Fibroblast of lung (primary cell): Measurements from ENCODE around the gene TMEFF2. TPM values are rescaled to one million over a fixed set of nuclear protein-coding genes. Genes with fewer than 3 reads are reported as not detected.
A peak's percentile ranks its signal among the peaks of the same experiment; 100 is the strongest.

Experiments
- DNase-seq, 2 donors: peaks; one replicate each; pipeline versions ENCODE4 v3.0.0 to v3.0.0-alpha.2; 2010; ENCODE audit warnings: low read depth in 2 of 2
- H2AFZ ChIP-seq: 2 replicates; pipeline ENCODE4 v1.5.1; 2012; ENCODE audit warnings: low read length, control low read depth, inconsistent platforms
- H3K27ac ChIP-seq: 2 replicates; pipeline ENCODE4 v1.5.1; 2011; ENCODE audit warnings: low read length, control low read depth; ENCODE audit not compliant: insufficient read depth
- H3K27me3 ChIP-seq: 2 replicates; pipeline ENCODE4 v1.5.1; 2011; ENCODE audit warnings: mild to moderate bottlenecking, low read length; ENCODE audit not compliant: control insufficient read depth, insufficient read depth
- H3K36me3 ChIP-seq: 2 replicates; pipeline ENCODE4 v1.5.1; 2011; ENCODE audit warnings: low read length; ENCODE audit not compliant: control insufficient read depth, insufficient read depth
- H3K4me1 ChIP-seq: 2 replicates; pipeline ENCODE4 v1.5.1; 2011; ENCODE audit warnings: low read length; ENCODE audit not compliant: control insufficient read depth, insufficient read depth; ENCODE audit errors: extremely low read depth
- H3K4me2 ChIP-seq: 2 replicates; pipeline ENCODE4 v1.5.1; 2011; ENCODE audit warnings: low read length, control low read depth; ENCODE audit not compliant: insufficient read depth; ENCODE audit errors: extremely low read depth
- H3K4me3 ChIP-seq, 4 experiments: fragments of 200-600 bp in 1 of 4; sonication (generic) in 1 of 4; replicated peaks in 1 of 4; 2 replicates each; pipeline ENCODE4 v1.5.1; 2011 to 2016; ENCODE audit warnings: low read length in 4 of 4, low read depth in 3 of 4, mild to moderate bottlenecking in 3 of 4, control low read depth in 2 of 4, inconsistent platforms in 1 of 4, mixed read lengths in 1 of 4; ENCODE audit not compliant: insufficient read depth in 1 of 4; ENCODE audit errors: control extremely low read depth in 1 of 4
- H3K79me2 ChIP-seq: 2 replicates; pipeline ENCODE4 v1.5.1; 2012; ENCODE audit warnings: mild to moderate bottlenecking, low read length, inconsistent platforms; ENCODE audit not compliant: control insufficient read depth, insufficient read depth
- H3K9ac ChIP-seq: 2 replicates; pipeline ENCODE4 v1.5.1; 2011; ENCODE audit warnings: mild to moderate bottlenecking, low read length, control low read depth; ENCODE audit not compliant: insufficient read depth
- H3K9me3 ChIP-seq: 2 replicates; pipeline ENCODE4 v1.5.1; 2012; ENCODE audit warnings: low read depth, low read length; ENCODE audit not compliant: control insufficient read depth, insufficient read depth
- H4K20me1 ChIP-seq: 2 replicates; pipeline ENCODE4 v1.5.1; 2011; ENCODE audit warnings: low read length; ENCODE audit not compliant: control insufficient read depth, insufficient read depth; ENCODE audit errors: extremely low read depth
- EZH2 ChIP-seq: IDR thresholded peaks from 2 replicates; pipeline ENCODE4 v1.5.1; 2012; ENCODE audit warnings: low read length, control low read depth, mild to moderate bottlenecking; ENCODE audit errors: missing control alignments
- polyA plus RNA-seq, 2 donors: library from polyadenylated mRNA; depleted of rRNA in 1 of 2; stranded (reverse) in 1 of 2; unstranded in 1 of 2; fragments of >200 nt; gene quantifications; 2 replicates each; pipeline ENCODE4 v1.2.1, GENCODE V29; 2011 to 2012; ENCODE audit warnings: missing spikeins in 1 of 2
- total RNA-seq: library from RNA; depleted of rRNA; stranded (reverse); fragments of >200 nt; gene quantifications from 2 replicates; pipeline ENCODE4 v1.2.1, GENCODE V29; 2014
- TF ChIP-seq, protein P1 (sequence below), 2 donors: IDR thresholded peaks in 1 of 2; conservative IDR thresholded peaks in 1 of 2; 1 replicate in 1 of 2; 2 replicates in 1 of 2; pipeline ENCODE4 v1.5.1; 2011 to 2012; ENCODE audit warnings: low read length in 2 of 2, control low read depth in 1 of 2, inconsistent platforms in 1 of 2, low read depth in 1 of 2, mild to moderate bottlenecking in 1 of 2

Gene TMEFF2
- total and polyA plus RNA-seq, 2 donors (not counting 1 experiment from before 2014, with no cell fraction given) = 0.33 to 0.87 TPM

DNA sequence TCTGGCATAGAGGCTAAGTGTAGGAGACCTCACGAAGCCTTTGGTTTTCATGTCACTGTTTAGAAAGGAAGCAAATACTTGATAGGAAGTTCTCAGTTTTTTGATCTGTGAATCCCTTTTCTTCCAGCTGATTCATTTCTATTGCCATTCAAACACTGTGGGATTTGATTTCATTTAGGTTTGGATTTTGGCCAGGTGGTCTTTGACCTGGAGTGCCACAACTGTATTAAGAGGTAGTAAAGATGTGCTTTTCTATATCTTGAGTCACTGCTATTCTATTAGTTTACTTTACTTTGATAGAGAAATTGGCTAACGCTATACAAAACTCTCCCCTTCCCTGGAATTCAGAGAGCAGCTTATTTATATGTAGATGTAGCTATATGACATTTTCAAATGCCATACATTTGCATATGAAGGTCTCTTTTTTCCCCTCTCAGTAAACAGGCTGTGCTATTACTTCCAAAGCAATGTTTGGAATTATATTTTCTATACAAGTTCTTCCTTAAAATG, 215.5 kb downstream of the TMEFF2 start:
- no peak overlapping the region for H2AFZ ChIP-seq
- TF ChIP-seq EZH2 = no peak
- TF ChIP-seq, protein P1, sequence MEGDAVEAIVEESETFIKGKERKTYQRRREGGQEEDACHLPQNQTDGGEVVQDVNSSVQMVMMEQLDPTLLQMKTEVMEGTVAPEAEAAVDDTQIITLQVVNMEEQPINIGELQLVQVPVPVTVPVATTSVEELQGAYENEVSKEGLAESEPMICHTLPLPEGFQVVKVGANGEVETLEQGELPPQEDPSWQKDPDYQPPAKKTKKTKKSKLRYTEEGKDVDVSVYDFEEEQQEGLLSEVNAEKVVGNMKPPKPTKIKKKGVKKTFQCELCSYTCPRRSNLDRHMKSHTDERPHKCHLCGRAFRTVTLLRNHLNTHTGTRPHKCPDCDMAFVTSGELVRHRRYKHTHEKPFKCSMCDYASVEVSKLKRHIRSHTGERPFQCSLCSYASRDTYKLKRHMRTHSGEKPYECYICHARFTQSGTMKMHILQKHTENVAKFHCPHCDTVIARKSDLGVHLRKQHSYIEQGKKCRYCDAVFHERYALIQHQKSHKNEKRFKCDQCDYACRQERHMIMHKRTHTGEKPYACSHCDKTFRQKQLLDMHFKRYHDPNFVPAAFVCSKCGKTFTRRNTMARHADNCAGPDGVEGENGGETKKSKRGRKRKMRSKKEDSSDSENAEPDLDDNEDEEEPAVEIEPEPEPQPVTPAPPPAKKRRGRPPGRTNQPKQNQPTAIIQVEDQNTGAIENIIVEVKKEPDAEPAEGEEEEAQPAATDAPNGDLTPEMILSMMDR (conservative IDR thresholded peaks at IDR 0.05 in 1 of 2, IDR thresholded peaks at IDR 0.05 in 1 of 2; ENCODE audit: low read depth in 1 of 2, low read length in 2 of 2) = no peak
- H3K27me3 ChIP-seq = no peaks in the 10 kb centered on the region
- H3K27ac ChIP-seq = no peak overlapping the region
- DNase-seq = peak in 1 of 2 donors; percentile 9
- no peaks in the 10 kb centered on the region for H4K20me1 ChIP-seq
- H3K9ac ChIP-seq = no peak overlapping the region
- no peak overlapping the region for H3K4me3 ChIP-seq
- H3K4me2 ChIP-seq = no peak overlapping the region
- no peaks in the 10 kb centered on the region for H3K79me2 ChIP-seq
- H3K9me3 ChIP-seq = no peaks in the 10 kb centered on the region
- H3K4me1 ChIP-seq = no peaks in the 10 kb centered on the region
- H3K36me3 ChIP-seq = no peaks in the 10 kb centered on the region

DNA sequence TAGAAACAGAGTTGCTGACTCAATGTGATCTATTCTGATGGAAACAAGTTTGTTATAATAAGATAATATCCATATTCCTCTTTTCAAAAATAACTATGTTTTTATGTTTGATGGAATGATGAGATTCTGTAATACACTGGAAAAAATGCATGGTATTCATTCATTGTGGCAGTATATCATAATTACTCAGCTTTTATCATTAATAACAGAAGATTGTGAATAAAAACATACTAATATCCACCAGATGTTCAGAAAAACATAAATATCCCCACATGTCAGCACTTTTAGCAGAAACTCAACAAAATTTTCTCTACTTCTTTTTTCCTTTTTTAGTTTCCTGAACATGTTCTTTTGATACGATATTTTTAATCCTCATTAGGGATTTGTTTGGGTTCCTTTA, 217.0 kb downstream of the TMEFF2 start:
- Histone ChIP-seq H3K4me2 (peak overlapping the region; percentile 15), H2AFZ (no peak overlapping the region), H3K4me1 (no peaks in the 10 kb centered on the region), H4K20me1 (no peaks in the 10 kb centered on the region), H3K79me2 (no peaks in the 10 kb centered on the region), H3K9me3 (no peaks in the 10 kb centered on the region), H3K9ac (no peak overlapping the region), H3K27ac (no peak overlapping the region), H3K4me3 (no peak overlapping the region), H3K27me3 (no peaks in the 10 kb centered on the region), H3K36me3 (no peaks in the 10 kb centered on the region)
- TF ChIP-seq, protein P1 (conservative IDR thresholded peaks at IDR 0.05 in 1 of 2, IDR thresholded peaks at IDR 0.05 in 1 of 2; ENCODE audit: low read depth in 1 of 2, low read length in 2 of 2) = no peak
- TF ChIP-seq EZH2 = no peak
- DNase-seq = no peak

DNA sequence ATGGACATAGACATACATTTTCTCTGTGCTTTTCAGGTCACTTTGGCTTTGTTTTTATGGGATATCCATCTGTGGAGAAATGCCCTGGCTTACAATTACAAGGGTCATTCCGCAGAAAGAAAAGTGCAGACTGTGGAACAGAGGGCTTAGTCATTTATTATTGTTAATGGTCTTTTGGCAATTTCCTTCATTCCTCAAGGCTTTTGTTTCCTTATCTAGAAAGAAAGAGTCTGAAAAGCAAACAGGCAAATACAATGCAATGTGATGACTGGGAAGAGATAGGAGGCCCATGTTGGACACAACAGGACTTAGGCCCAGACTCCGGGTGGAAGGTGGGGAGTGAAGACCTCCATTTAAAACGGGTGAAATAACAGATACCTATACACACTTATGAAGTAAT, 218.3 kb downstream of the TMEFF2 start:
- H3K9ac ChIP-seq = no peak overlapping the region
- peak; percentile 62 to 95 for DNase-seq
- no peak overlapping the region for H3K4me3 ChIP-seq
- H3K79me2 ChIP-seq = no peaks in the 10 kb centered on the region
- no peaks in the 10 kb centered on the region for H4K20me1 ChIP-seq
- H3K27ac ChIP-seq = no peak overlapping the region
- H3K4me1 ChIP-seq = no peaks in the 10 kb centered on the region
- H3K27me3 ChIP-seq = no peaks in the 10 kb centered on the region
- H3K4me2 ChIP-seq = no peak overlapping the region
- H2AFZ ChIP-seq = no peak overlapping the region
- H3K36me3 ChIP-seq = no peaks in the 10 kb centered on the region
- H3K9me3 ChIP-seq = no peaks in the 10 kb centered on the region
- no peak for TF ChIP-seq EZH2
- TF ChIP-seq, protein P1 (conservative IDR thresholded peaks at IDR 0.05 in 1 of 2, IDR thresholded peaks at IDR 0.05 in 1 of 2; ENCODE audit: low read depth in 1 of 2, low read length in 2 of 2) = no peak
